CD4-positive, alpha-beta T cell treated with Interleukin-1 beta for 1 hour (primary cell): ENCODE measurements around the gene DUSP22.
"Not testable (repeated sequence)": the region's sequence is repeated elsewhere in the genome, so short reads cannot be mapped to it uniquely, and the experiment has no call there.

Experiments used
- DNase-seq, 2 donors: peaks; one replicate each; pipeline ENCODE4 v3.0.0-alpha.2; 2020 to 2022

DUSP22 gene

DNA sequence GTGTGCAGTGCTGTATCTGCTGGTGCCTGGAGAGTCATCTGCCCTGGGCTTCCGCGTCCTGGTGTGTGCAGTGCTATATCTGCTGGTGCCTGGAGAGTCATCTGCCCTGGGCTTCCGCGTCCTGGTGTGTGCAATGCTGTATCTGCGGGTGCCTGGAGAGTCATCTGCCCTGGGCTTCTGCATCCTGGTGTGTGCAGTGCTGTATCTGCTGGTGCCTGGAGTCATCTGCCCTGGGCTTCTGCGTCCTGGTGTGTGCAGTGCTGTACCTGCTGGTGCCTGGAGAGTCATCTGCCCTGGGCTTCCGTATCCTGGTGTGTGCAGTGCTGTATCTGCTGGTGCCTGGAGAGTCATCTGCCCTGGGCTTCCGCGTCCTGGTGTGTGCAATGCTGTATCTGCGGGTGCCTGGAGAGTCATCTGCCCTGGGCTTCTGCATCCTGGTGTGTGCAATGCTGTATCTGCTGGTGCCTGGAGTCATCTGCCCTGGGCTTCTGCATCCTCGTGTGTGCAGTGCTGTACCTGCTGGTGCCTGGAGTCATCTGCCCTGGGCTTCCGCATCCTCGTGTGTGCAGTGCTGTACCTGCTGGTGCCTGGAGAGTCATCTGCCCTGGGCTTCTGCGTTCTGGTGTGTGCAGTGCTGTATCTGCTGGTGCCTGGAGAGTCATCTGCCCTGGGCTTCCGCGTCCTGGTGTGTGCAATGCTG, 33.0 kb downstream of the DUSP22 start:
- not testable (repeated sequence) for DNase-seq

DNA sequence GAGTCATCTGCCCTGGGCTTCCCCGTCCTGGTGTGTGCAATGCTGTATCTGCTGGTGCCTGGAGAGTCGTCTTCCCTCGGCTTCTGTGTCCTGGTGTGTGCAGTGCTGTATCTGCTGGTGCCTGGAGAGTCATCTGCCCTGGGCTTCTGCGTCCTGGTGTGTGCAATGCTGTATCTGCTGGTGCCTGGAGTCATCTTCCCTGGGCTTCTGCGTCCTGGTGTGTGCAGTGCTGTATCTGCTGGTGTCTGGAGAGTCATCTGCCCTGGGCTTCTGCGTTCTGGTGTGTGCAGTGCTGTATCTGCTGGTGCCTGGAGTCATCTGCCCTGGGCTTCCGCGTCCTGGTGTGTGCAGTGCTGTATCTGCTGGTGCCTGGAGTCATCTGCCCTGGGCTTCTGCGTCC, 33.8 kb downstream of the DUSP22 start:
- not testable (repeated sequence) for DNase-seq

DNA sequence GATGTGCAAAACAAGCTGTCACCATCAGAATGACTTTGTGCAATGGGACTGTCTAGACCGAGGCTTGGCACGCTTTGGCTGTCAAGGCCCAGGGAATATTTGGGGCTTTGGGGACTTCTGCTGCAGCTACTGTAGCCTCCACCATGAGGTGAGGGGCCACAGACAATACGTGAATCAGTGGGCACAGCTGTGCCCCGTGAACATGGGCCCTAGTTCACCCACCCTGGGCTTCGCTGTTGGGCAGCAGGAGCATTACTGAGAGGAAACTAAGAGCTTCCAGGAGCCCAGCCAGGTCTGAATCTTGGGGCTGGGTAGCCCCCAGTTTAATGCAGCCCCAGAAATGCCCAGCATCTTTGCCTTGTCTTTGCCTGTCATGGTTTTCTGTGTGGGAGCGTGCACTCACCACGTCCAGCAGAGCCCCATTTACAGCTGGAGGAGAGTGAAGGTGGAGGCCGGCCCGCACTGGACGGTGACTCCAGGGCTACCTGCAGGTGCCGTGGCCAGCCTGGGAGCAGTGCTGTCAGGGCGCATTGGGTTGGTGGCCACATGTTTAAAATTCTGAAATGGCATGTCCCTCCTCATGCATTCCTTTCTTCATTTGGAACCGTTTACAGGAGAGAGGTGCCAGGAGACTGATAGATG, 34.7 kb downstream of the DUSP22 start:
- DNase-seq, result no peak

DNA sequence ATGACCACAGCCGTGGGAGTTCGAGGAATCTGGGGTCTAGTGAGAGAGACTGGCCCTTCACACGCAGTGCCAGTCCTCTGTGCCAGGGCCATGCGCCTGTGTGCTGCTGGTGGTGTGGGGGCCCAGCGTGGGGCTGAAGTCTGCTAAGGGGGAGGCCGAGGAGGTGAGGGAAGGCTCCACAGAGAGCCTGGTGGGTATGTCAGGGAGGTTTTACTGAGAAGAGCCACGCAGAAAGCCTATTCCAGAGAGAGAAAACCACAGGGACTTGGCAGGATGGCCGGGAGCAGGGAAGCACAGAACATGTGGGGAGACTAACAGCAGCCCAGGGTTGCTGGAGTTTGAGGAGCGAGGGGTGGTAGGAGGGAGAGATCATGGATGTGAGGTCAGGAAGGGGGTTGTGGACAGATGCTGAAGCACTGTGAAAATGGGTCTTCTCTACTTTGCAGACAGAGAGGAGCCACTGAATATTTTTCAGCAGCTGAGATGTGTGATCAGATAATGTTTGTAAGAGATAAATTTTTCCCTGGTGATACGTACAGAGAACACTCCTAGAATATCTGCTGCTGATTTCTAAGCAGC, 35.3 kb downstream of the DUSP22 start:
- DNase-seq, result no peak

DNA sequence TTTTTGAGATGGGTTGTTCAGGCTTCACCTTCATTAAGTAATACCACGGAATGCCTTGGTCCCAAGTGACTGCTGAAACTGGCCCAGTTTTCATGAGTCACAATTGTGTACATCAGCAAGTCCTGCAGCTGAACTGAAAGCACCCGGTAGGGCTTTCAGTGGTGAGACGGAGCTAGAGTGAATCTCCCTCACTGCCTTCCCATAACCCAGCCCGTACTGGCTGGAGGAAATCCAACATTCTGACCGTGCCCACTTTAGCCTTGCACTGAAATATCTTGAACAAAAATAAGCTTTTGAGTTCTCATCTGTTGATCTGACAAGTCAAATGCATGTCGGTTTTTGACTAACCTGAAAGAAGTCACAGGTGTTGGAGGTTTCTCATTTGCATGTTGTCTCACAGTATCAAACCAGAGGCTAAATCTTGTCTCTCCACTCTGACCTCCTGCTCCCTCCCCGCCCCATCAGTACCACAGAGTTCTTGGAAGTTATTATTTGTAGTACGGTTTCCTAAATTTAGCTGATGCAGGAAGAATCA, 35.9 kb downstream of the DUSP22 start:
- peak in 1 of 2 donors; percentile 20 for DNase-seq

DNA sequence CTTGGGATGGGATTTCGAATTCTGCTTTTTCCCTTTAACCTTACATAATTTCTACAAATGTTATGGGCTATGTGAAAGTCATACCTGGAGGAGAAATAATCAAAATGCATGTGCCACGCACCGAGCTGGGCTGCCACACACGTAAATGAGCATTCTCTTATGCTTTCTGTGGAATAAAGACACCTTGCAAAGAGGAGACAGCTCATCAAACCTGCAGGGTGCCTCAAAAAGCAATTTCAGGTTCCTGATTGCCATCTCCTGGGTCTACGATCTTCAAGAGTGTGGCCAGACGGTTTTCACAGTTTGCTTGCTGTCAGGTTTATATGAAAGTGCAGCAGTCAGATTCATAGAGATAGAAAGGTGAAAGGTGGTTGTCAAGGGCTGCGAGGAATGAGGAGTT, 36.6 kb downstream of the DUSP22 start:
- no peak for DNase-seq

DNA sequence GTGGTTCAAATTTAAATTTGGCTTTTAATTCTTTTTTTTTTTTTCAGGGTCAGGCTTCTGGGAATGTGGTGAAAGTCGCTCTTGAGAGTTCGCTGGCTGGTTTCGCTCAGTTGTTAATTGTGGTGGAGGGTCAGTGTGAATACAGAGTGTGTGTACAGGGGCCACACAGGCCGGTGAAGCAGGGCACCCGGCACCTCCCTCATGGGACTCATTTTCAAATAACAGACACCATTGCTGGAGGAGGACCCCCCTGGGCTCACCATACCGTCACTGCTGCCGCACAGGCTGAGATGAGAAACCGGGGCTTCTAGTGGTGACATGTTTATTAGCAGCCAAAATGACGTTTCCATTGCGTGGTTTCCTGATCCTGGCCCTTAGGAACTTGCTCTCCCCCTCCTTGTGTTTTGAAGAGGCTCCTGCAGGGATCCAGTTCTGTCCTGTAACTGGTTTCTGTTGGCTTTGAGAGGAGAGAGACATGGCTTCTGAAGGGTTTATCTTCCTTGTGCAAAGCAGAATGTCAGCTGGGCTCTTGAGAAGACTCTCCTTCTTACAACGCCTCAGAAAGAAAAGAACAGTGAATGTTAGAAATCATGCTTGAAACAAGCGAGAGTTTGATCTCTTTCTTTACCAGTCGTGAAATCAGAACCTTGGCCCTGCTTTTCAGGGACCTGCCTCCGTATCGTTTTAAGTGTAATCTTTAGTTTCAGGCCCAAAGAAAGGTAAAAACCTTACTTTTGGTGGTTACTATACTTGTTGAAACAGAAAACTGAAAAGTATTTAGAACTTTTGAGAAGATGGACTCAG, 37.8 kb downstream of the DUSP22 start:
- DNase-seq, result no peak

DNA sequence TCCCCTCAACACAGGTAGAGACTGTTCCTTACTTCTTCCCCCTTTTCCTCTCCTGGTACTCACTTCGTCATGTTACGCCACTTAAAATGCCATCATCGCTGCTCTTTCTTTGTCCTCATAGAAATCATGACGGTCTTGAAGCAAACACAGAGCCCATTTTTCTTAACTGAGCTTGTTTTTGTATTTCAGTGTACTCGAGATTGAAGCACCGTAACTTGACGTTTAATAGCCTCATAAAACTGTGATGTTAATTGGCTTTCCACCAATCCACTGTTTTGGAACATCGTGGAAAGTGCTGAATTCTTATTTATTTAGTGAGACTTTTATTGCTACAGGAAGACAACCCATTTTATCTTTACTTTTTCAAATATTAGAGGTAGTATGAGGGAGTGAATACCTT, 38.7 kb downstream of the DUSP22 start:
- DNase-seq, result no peak

DNA sequence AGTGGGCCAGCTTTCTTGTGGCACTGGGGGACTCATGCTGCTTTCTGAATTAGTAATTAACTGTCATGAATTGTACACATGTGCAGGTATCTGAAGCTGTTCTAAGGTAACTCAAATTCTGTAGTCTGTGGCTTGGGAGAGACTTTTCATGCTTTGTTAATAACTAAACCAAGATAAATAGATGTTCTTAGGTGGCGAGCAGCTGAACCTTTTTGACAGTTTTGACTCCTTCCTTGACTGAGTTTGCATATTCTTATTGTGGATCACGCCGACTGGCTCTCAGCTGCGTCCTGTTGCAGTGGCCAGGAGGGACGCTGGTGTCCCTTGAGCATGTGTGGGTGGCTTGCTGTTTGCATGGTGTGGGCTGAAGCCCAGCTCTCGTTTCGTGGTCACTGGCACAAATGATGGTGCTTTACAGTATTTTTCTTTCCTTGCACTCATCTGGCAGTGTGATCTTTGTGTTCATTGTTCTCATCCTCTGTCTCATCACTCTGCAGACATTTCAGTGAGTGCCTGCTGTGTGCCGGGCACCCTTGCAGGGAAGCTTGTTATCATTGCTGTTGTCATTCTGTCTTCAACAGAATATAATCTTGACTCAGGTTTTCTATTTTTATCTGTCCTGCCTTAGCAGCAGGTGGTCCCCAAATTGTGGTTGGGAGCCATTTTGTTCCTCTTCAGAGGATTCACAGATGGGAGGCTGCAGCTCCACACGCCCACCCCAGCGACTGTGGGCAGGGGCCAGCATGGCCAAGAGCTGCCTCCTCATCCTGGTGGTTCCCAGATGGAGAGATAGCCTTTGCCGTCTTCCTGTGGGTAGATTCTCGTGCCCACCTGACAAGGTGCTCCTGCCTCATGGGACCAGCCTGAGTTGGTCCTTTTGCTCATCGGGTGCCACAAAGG, 39.6 kb downstream of the DUSP22 start:
- DNase-seq, result no peak

DNA sequence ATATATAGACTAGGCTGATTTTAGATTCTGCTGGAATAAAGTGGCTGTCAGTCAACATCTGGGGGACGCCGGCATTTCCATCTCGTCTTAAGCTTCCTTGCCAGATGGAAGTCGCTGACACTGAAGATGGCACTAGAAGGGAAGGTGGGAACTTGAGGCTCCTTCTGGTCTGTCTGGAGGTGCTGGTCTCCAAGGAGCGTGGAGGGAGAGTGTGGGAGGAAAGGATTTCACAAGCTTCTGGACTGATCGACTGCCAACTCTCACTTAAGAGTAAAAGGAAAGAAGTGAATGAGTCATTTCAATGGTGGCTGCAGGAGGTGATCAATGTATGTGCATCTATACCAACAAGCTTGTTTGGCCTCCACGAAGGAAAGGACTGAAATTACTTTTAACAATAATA, 40.4 kb downstream of the DUSP22 start:
- DNase-seq, result no peak

DNA sequence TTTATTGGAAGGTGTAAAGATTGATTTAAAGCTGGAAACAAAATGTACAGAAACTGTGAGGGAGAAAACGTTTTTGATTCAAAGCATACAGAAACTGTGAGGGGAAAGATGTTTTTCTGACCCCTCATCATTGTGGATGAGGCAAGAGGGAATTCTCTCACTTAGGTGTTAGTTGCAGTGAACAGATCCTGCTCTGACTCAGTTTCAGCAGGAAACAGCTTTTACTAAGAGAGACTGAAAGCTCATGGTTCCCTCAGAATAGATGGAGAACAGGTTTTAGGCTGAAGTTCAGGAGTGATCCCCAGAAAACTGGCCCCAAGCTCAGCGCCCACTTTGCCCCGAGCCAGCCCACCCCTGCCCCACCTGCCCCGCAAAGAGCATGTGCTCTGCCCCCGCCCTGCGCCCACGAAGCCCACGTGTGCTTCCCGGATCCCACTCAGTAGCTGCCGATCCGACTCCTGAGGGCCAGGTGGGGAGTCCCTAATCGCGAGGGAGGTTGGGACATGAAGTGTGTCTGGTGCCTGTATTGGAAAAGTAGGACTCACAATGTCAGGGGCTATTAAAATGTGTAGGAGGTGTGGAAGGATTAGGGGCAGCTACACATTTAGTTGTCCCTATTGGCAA, 41.2 kb downstream of the DUSP22 start:
- DNase-seq, result no peak

DNA sequence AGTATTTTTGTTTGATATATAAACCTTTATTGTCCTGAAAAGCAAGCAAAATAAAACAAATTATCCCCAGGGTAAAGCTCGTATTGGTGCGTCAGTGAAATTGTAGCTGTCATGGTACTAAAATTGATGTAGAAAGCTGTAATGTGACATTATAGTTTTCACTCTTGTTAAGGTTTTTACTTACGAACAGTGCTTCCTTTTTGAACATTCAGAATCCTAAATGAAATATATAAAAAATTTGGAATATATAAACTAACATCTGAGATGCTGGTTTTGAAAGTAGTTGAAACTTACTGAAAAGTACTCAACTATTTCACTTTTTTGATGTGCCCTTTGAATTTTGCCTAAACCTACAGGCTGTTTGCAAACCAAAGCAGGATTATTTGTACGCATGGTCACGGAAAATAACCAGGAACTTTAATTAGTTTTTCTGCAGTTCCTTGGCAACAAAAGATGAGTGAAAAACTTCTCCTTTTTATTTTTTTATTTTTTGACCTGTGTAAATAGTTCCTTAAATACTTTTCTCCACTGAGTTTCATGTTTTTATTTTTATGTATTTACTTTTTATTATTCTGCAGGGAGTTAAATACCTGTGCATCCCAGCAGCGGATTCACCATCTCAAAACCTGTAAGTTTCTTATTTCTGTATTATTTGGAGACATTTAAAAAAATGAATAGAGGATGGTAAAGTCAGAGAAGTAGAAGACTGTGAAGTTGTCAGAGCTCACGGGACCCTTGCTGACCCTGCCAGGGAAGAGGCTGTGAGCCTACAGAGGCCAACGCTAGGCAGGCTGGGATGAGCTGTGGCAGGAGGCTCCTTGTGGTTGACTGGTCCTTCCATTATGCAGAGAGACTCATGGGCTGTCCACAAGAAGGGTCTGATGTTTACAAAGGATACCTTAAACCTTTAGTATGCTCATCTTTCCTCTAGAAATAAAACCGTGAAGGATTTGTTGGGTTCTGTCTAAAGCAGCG, 42.5 kb downstream of the DUSP22 start:
- no peak for DNase-seq

DNA sequence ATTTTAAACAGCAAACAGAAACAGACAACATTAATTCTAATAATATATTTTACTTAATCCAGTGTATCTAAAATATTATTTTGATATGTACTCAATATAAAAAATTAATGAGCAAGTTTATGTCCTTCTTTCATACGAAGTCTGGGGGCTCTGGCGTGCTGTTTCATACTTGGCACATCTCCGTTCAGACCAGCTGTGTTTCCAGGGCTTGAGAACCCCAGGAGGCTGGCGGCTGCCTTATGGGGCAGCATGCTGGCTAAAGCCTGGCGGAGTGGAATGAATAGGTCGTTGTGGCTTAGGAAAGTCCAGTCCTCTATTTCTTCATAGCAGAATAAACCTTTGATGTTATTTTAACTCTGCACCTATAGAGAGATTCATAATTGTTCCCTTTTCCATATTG, 43.3 kb downstream of the DUSP22 start:
- no peak for DNase-seq

DNA sequence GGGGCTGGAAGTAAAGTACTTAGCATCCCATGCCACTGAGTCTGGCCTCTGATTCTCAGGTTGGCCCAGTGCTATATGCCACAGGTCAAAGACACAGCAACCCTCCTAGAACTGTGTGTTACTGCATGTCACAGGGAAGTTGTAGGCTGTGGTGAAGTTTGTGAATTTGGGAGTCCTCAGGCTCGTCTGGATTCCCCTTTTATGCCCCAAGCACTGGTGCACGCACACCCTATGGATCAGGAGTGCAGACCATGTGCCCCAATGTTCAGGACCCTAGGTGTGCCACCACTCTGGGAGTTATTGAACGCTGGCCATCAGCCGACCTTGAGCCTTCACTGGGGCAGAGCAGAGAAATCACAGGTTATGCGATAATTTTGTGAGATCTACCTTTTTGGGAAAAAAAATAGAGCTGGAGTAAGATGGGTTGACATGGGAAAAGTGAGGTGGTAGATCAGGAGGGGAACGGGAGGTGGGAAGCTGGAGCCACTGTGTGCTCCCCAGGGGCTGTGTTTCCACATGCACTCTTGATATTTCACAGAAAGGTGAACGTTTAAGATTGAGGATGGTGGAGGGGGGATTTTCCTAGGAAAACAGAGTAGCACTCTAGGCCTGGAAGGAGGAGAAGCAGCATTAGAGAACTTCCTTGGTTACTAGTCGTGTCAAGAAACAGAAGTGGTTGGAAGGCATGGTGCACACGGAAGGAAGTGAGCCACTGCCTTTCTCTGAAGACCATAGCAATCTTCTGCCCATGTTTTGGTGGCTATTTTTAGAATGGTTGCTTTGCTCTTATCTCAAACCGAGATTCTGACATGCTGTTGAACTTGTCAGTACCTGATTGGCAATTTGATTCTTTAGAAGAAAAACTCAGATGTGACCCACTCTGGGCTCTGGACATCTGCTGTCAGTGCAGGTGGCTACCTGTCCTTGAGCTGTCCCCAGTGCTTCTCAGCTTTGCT, 44.1 kb downstream of the DUSP22 start:
- DNase-seq, result peak in 1 of 2 donors; percentile 40

DNA sequence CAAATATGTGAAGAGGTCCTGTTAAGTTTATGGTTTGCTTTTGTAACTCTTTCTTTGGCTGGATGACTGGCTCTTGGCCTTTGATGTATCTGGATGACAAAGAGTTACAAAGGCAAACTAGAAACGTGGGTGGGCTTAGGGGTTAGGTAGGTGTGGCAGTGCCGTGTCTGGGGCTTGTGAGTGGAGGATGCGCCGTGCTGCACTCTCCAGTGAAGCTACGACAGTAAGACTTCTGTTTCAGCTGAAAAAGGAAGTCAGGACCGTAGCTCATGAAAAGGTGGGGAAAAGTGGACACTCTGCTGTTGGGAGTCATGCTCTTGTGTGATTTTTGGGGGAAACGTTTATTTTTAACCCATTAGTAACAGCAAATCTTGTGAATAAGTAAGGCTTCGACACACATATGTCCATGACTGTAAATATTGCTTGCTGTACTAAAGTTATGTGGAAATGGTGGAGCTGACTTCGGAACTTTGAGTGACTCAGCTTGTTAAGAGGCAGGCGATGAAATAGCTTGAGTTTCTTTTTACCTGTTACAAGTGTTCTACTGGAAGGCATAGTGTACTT, 45.6 kb downstream of the DUSP22 start:
- DNase-seq, result no peak

DNA sequence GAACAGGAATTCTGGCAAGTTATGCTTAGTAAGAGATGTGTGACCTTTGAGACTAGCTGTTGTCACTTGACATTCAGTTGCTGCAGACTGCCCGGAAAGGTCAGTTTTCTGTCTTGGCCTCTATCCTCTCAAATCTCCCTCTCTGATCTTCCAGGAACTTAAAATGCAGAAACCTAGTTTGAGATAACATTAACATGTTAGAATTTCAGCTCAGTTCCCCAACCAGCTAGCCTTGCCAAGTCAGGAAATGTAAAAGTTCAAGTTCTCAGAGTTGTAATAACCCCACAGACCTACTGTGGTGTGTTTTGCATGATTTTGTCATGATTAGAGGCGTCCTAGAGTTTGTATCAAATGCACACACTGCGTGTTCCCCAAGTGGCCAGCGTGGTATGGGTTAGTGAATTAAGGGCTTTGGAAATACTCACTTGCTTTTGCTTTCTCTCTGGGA, 46.6 kb downstream of the DUSP22 start:
- no peak for DNase-seq

DNA sequence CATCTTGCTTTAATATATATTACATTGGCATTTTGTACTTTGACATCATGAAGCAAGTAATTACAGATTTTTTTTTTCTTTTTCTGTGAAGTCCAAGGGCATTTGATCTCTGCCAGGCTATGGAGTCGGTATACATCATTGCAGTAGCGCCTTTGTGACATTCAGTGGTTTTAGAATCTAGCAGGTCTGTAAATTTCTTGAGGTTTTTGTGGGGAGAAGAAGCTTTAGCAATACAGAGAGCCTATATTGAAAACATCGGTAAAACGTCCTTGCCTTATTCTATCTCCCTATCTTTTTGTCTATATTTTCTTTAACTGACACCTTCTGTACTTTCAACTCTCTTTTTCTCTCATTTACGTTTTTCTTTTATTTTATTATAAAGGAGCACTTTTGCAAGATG, 47.2 kb downstream of the DUSP22 start:
- no peak for DNase-seq

DNA sequence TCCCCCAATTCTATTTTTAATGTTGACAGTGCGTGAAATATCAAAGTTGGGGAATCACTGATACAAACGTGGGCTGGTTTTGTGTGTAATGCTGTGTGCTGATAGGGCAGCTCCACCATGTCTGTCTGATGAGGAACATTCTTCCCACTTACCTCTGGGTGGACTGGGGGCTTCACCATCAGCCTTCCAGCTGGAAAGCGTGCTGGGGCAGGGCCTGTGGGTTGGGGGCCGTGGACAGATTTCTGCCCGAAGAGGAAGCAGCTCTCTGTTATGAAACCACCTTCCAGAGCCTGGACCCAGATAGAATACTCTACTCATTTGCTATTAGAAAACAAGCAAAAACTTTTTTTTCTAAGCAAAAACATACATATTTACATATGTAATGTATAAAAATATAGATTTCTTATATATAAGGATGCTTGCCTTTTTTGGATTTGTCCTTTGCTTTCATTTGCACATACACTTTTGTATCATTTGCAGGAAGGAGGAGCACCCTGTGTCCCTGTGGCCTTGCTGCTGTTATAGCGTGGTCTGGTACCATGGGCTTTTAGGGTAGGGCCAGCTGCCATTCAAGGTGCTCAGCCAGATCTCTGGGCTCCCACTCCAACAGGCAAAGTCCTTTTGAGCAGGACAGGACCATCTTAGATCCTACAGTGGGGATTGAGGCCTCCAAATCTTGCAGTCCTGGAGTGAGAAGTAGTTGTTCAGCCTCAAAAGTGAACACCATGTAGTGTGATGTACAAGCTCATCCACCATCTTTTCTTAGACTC, 48.1 kb downstream of the DUSP22 start:
- no peak for DNase-seq
